Airway epithelial cell (primary cell): Measurements from ENCODE around the gene RNASE11. TPM values are rescaled to one million over a fixed set of nuclear protein-coding genes. Genes with fewer than 3 reads are reported as not detected.

Experiments used
- total RNA-seq: library from RNA; depleted of rRNA; stranded (reverse); fragments of >200 nt; gene quantifications from 2 replicates; pipeline ENCODE4 v1.2.3, GENCODE V29; 2015

The RNASE11 gene
- not detected in 2 replicates for total RNA-seq

DNA sequence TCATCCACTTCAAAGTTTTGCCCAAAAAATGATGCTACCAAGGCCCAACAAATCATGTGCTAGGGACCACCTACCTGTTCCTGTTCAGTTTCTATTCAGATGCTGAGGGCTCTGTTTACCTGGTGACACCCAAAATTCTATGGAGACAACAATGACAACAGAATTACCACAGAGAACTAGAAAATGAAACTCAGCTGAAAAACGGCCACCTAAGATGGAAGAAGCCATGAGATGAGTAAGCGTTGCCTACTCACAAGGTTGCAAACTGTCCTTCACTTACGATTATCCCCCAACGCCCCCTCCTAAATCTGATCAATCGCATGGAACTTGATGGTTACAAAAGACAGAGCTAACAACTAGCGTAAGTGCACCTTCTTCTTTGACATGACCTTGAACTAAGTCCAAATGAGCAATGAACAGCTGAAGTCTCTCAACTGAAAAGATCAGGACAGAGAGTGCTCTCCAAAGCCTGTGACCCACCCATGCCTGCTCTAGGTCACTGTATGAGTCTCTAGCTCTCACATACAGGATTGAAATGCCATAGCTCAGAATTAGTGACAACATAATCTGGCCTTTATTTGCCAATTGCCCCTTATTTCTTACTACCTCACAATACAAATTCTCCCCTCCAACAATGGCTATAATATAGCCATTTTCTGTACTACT is at the start of gene RNASE11:
TSS of gene RNASE11 (minus strand) at position 513 of the 666 bp plus-strand sequence.

GRCh38 chr14:20591235-20591634 is 3.4 kb upstream of the RNASE11 start, which contains the start of gene RNASE12:
Gene RNASE12, minus strand, starts transcription at chr14:20591376. Its CDS starts 653 bp downstream, at chr14:20590723.

GRCh38 chr14:20560961-20561360 is 26.8 kb downstream of the RNASE11 start, which contains the start of gene RNASE9:
Gene RNASE9, minus strand, starts transcription at chr14:20561047.

Other genes with a start within 250 kb of the RNASE11 start
- gene PARP2, start 244.4 kb downstream of the RNASE11 start, total RNA-seq: 11.1 and 12.9 TPM in 2 replicates
- gene TEP1, start 174.5 kb downstream of the RNASE11 start, total RNA-seq: 5.5 and 8.5 TPM in 2 replicates
- not detected in 2 replicates for gene KLHL33, start 151.8 kb downstream of the RNASE11 start, total RNA-seq
- gene OSGEP, start 133.2 kb downstream of the RNASE11 start, total RNA-seq: 37.9 and 54.4 TPM in 2 replicates
- 168 and 175 TPM in 2 replicates for gene APEX1, start 132.8 kb downstream of the RNASE11 start, total RNA-seq
- gene PIP4P1, start 126.6 kb downstream of the RNASE11 start, total RNA-seq: 9.7 and 14.2 TPM in 2 replicates
- 128 and 138 TPM in 2 replicates for gene PNP, start 118.6 kb downstream of the RNASE11 start, total RNA-seq
- gene RNASE10, start 82.5 kb downstream of the RNASE11 start, total RNA-seq: not detected in 2 replicates
- not detected in 2 replicates for gene RNASE9, start 27.0 kb downstream of the RNASE11 start, total RNA-seq
- gene RNASE12, start 3.4 kb upstream of the RNASE11 start, total RNA-seq: not detected in 2 replicates
- gene OR6S1, start 53.7 kb upstream of the RNASE11 start, total RNA-seq: not detected in 2 replicates
- 9.0 and 11.1 TPM in 2 replicates for gene RNASE4, start 96.6 kb upstream of the RNASE11 start, total RNA-seq
- 1.5 and 5.4 TPM in 2 replicates for gene ANG, start 100.8 kb upstream of the RNASE11 start, total RNA-seq
- not detected in 2 replicates for gene EDDM3A, start 157.9 kb upstream of the RNASE11 start, total RNA-seq
- not detected in 2 replicates for gene EDDM3B, start 180.4 kb upstream of the RNASE11 start, total RNA-seq
- not detected in 2 replicates for gene RNASE6, start 193.3 kb upstream of the RNASE11 start, total RNA-seq
- 1.1 and 1.5 TPM in 2 replicates for gene RNASE1, start 214.8 kb upstream of the RNASE11 start, total RNA-seq